Measurements from ENCODE around the gene TEX35.

TEX35 gene

GRCh38 chr1:178521241-178521640 lies 8.3 kb downstream of the TEX35 start:
- no peak for DNase-seq

- no peak for DNase-seq
Observed at GRCh38 chr1:178527117-178527516, 14.2 kb downstream of the TEX35 start.

- peak; percentile 46 for DNase-seq
Observed at GRCh38 chr1:178528228-178528952, 15.5 kb downstream of the TEX35 start.

- no peak for DNase-seq
Observed at GRCh38 chr1:178528953-178529335, 16.0 kb downstream of the TEX35 start.

- no peak for DNase-seq
Observed at GRCh38 chr1:178529364-178530036, 16.6 kb downstream of the TEX35 start.

GRCh38 chr1:178530037-178530402 lies 17.1 kb downstream of the TEX35 start:
- DNase-seq = peak; percentile 52

GRCh38 chr1:178530502-178530901 lies 17.6 kb downstream of the TEX35 start:
- no peak for DNase-seq

GRCh38 chr1:178531887-178532286 lies 19.0 kb downstream of the TEX35 start:
- DNase-seq = peak; percentile 46

- peak; percentile 71 for DNase-seq
Observed at GRCh38 chr1:178532392-178532791, 19.5 kb downstream of the TEX35 start.

- DNase-seq = peak; percentile 40
Observed at GRCh38 chr1:178533121-178533946, 20.4 kb downstream of the TEX35 start.

GRCh38 chr1:178534137-178534868 lies 21.4 kb downstream of the TEX35 start:
- no peak for DNase-seq

- DNase-seq = no peak
Observed at GRCh38 chr1:178536329-178536728, 23.4 kb downstream of the TEX35 start.

- no peak for DNase-seq
Observed at GRCh38 chr1:178536844-178537371, 24.0 kb downstream of the TEX35 start.

- no peak for DNase-seq
Observed at GRCh38 chr1:178537382-178538090, 24.6 kb downstream of the TEX35 start.

- no peak for DNase-seq
Observed at GRCh38 chr1:178538192-178538916, 25.4 kb downstream of the TEX35 start.

- no peak for DNase-seq
Observed at GRCh38 chr1:178539291-178539690, 26.4 kb downstream of the TEX35 start.

GRCh38 chr1:178540204-178540603 lies 27.3 kb downstream of the TEX35 start:
- DNase-seq = no peak

- DNase-seq = no peak
Observed at GRCh38 chr1:178540646-178541045, 27.7 kb downstream of the TEX35 start.

GRCh38 chr1:178541379-178541778 lies 28.5 kb downstream of the TEX35 start:
- DNase-seq = no peak

GRCh38 chr1:178541829-178542553 lies 29.1 kb downstream of the TEX35 start:
- DNase-seq = peak; percentile 60
